ENCODE results near the gene CRIP1. TPM values are rescaled to one million over a fixed set of nuclear protein-coding genes. Genes with fewer than 3 reads are reported as not detected.

The CRIP1 gene
- total and polyA plus RNA-seq, 2 donors (not counting 1 experiment from before 2014, with no cell fraction given), result 210 to 563 TPM

GRCh38 chr14:105460616-105461015 lies 26.1 kb upstream of the CRIP1 start:
- no peak overlapping the region for H3K4me2 ChIP-seq (replicated peaks; ENCODE audit: low read depth, low read length, poor library complexity, severe bottlenecking)
- POLR2A ChIA-PET, result no interaction called here
- no peak for DNase-seq
- intact Hi-C loops (cut with micrococcal nuclease), result no loop called here
- H3K27me3 ChIP-seq (replicated peaks in 1 of 4; ENCODE audit: control extremely low read depth in 1 of 4, control insufficient read depth in 3 of 4, insufficient read depth in 4 of 4, low read length in 3 of 4), result no peaks in the 10 kb centered on the region
- H3K4me1 ChIP-seq (ENCODE audit: control insufficient read depth in 2 of 2, insufficient read depth in 2 of 2, low read length in 2 of 2), result no peaks in the 10 kb centered on the region
- ATAC-seq (ENCODE audit: low read depth), result no peak
- H3K4me1 Mint-ChIP-seq, result no peaks in the 10 kb centered on the region
- no peak overlapping the region for H3K9ac ChIP-seq (ENCODE audit: low read length)
- H3K79me2 ChIP-seq (ENCODE audit: control insufficient read depth, insufficient read depth, low read length), result peaks cover 4% of the 10 kb centered on the region
- H3K27ac Mint-ChIP-seq, result no peak overlapping the region
- CTCF ChIA-PET, result no interaction called here
- no peak overlapping the region for H2AFZ ChIP-seq (ENCODE audit: insufficient read depth, low read depth, low read length, poor library complexity, severe bottlenecking)
- no peaks in the 10 kb centered on the region for H3K9me3 ChIP-seq (ENCODE audit: control extremely low read depth in 1 of 3, control insufficient read depth in 2 of 3, insufficient read depth in 1 of 3, low read length in 2 of 3)
- H3K4me3 Mint-ChIP-seq, result no peak overlapping the region
- H3K27me3 Mint-ChIP-seq, result no peaks in the 10 kb centered on the region
- H3K36me3 ChIP-seq (replicated peaks in 1 of 2; ENCODE audit: control extremely low read depth in 1 of 2, control insufficient read depth in 1 of 2, extremely low read depth in 1 of 2, insufficient read depth in 2 of 2, low read length in 1 of 2), result peaks cover 0 to 51% of the 10 kb centered on the region in 2 experiments
- no peak for TF ChIP-seq CTCF (IDR thresholded peaks at IDR 0.05)
- TF ChIP-seq EZH2 (IDR thresholded peaks at IDR 0.05; ENCODE audit: borderline replicate concordance, insufficient read depth, low read depth, low read length, poor library complexity, severe bottlenecking), result no peak
- H3K27ac ChIP-seq (ENCODE audit: low read length in 2 of 2), result no peak overlapping the region
- H4K20me1 ChIP-seq (ENCODE audit: control insufficient read depth, insufficient read depth, low read length, poor library complexity, severe bottlenecking), result peaks cover 16% of the 10 kb centered on the region
- no peak overlapping the region for H3K4me3 ChIP-seq (ENCODE audit: control extremely low read depth in 1 of 5, extremely low read depth in 1 of 5, insufficient read depth in 1 of 5, low read depth in 2 of 5, low read length in 4 of 5)
- 95% methylated on average over 13 of the region's 17 CpGs for WGBS (ENCODE audit: insufficient coverage)
- no peaks in the 10 kb centered on the region for H3K9me3 Mint-ChIP-seq (ENCODE audit: insufficient read depth)

- Histone ChIP-seq H3K27me3 (replicated peaks in 1 of 4; ENCODE audit: control extremely low read depth in 1 of 4, control insufficient read depth in 3 of 4, insufficient read depth in 4 of 4, low read length in 3 of 4) (no peaks in the 10 kb centered on the region), H3K79me2 (ENCODE audit: control insufficient read depth, insufficient read depth, low read length) (peaks cover 4% of the 10 kb centered on the region), H3K4me1 (ENCODE audit: control insufficient read depth in 2 of 2, insufficient read depth in 2 of 2, low read length in 2 of 2) (no peaks in the 10 kb centered on the region), H4K20me1 (ENCODE audit: control insufficient read depth, insufficient read depth, low read length, poor library complexity, severe bottlenecking) (peaks cover 8% of the 10 kb centered on the region), H3K9me3 (ENCODE audit: control extremely low read depth in 1 of 3, control insufficient read depth in 2 of 3, insufficient read depth in 1 of 3, low read length in 2 of 3) (no peaks in the 10 kb centered on the region), H3K4me2 (replicated peaks; ENCODE audit: low read depth, low read length, poor library complexity, severe bottlenecking) (no peak overlapping the region), H3K4me3 (ENCODE audit: control extremely low read depth in 1 of 5, extremely low read depth in 1 of 5, insufficient read depth in 1 of 5, low read depth in 2 of 5, low read length in 4 of 5) (no peak overlapping the region), H2AFZ (ENCODE audit: insufficient read depth, low read depth, low read length, poor library complexity, severe bottlenecking) (no peak overlapping the region), H3K9ac (ENCODE audit: low read length) (no peak overlapping the region), H3K27ac (ENCODE audit: low read length in 2 of 2) (no peak overlapping the region), H3K36me3 (replicated peaks in 1 of 2; ENCODE audit: control extremely low read depth in 1 of 2, control insufficient read depth in 1 of 2, extremely low read depth in 1 of 2, insufficient read depth in 2 of 2, low read length in 1 of 2) (peaks cover 0 to 39% of the 10 kb centered on the region in 2 experiments)
- no peak for DNase-seq
- no peak for ATAC-seq (ENCODE audit: low read depth)
- Mint-ChIP-seq H3K9me3 (ENCODE audit: insufficient read depth) (no peaks in the 10 kb centered on the region), H3K4me1 (no peaks in the 10 kb centered on the region), H3K27me3 (no peaks in the 10 kb centered on the region), H3K4me3 (no peak overlapping the region), H3K27ac (no peak overlapping the region)
- intact Hi-C loops (cut with micrococcal nuclease), result no loop called here
- TF ChIP-seq CTCF (IDR thresholded peaks at IDR 0.05) (no peak), EZH2 (IDR thresholded peaks at IDR 0.05; ENCODE audit: borderline replicate concordance, insufficient read depth, low read depth, low read length, poor library complexity, severe bottlenecking) (no peak)
- 96% methylated on average over 18 of the region's 18 CpGs for WGBS (ENCODE audit: insufficient coverage)
- ChIA-PET POLR2A (no interaction called here), CTCF (interaction anchor here (0.8 to 1.9 kb wide), 3 partner anchors 19 to 90 kb away, joined by 3 to 6 read pairs (median 4); no protein-coding TSS in a partner anchor)
Measured at GRCh38 chr14:105461903-105462302, 24.8 kb upstream of the CRIP1 start.
